PC-9 (cell line): ENCODE measurements around the gene NT5C2. TPM values are rescaled to one million over a fixed set of nuclear protein-coding genes. Genes with fewer than 3 reads are reported as not detected.
"Not testable (repeated sequence)": the region's sequence is repeated elsewhere in the genome, so short reads cannot be mapped to it uniquely, and the experiment has no call there.

Source experiments
- BruUV-seq: library from RNA; stranded (reverse); fragments of 400-500 nt; replicated peaks from 2 replicates; lab custom pipeline; 2021; lab: Mats Ljungman, UMichigan
- CTCF ChIA-PET: fragments of 300-600 bp; sonication (Branson Sonifier 250); formaldehyde crosslinking; loops from one replicate; lab custom pipeline; 2022; ENCODE audit warnings: antibody characterized with exemption; lab: Charles Lee
- POLR2A ChIA-PET: fragments of 300-600 bp; sonication (Branson Sonifier 250); formaldehyde crosslinking; loops from one replicate; lab custom pipeline; 2022; ENCODE audit warnings: antibody characterized with exemption; ENCODE audit not compliant: unreplicated experiment; lab: Charles Lee
- DNase-seq, 2 experiments: peaks; one replicate each; pipeline versions ENCODE4 v3.0.0 to v3.0.0-alpha.2; 2015 to 2022; ENCODE audit warnings: mixed read lengths in 1 of 2
- H2AFZ ChIP-seq: fragments of 200-600 bp; sonication (generic); 2 replicates; pipeline ENCODE4 v1.8.1; 2017; ENCODE audit warnings: antibody characterized with exemption
- H3F3A ChIP-seq: fragments of 200-600 bp; sonication (generic); 2 replicates; pipeline ENCODE4 v1.8.1; 2017; ENCODE audit warnings: antibody characterized with exemption, mild to moderate bottlenecking, low read depth; ENCODE audit not compliant: insufficient read depth
- H3K27ac ChIP-seq: fragments of 200-600 bp; sonication (generic); 2 replicates; pipeline ENCODE4 v1.6.1; 2016; ENCODE audit warnings: mixed run types
- H3K27me3 ChIP-seq: fragments of 200-600 bp; sonication (generic); 2 replicates; pipeline ENCODE4 v1.6.1; 2016; ENCODE audit warnings: low read depth, mixed run types; ENCODE audit not compliant: insufficient read depth
- H3K36me3 ChIP-seq: fragments of 200-600 bp; sonication (generic); 2 replicates; pipeline ENCODE4 v1.6.1; 2016; ENCODE audit warnings: low read depth, mixed run types
- H3K4me1 ChIP-seq: fragments of 200-600 bp; sonication (generic); replicated peaks from 2 replicates; pipeline ENCODE4 v1.6.1; 2016; ENCODE audit warnings: mixed run types; ENCODE audit not compliant: insufficient read depth
- H3K4me2 ChIP-seq: fragments of 200-600 bp; sonication (generic); 2 replicates; pipeline ENCODE4 v1.6.1; 2017; ENCODE audit warnings: mixed run types
- H3K4me3 ChIP-seq: fragments of 200-600 bp; sonication (generic); 2 replicates; pipeline ENCODE4 v1.6.1; 2016; ENCODE audit warnings: mixed run types
- H3K79me2 ChIP-seq: fragments of 200-600 bp; sonication (generic); 2 replicates; pipeline ENCODE4 v1.6.1; 2017; ENCODE audit warnings: low read depth, mixed run types
- H3K9me2 ChIP-seq: fragments of 200-600 bp; sonication (generic); 2 replicates; pipeline ENCODE4 v1.8.1; 2017; ENCODE audit warnings: mild to moderate bottlenecking; ENCODE audit not compliant: insufficient read depth
- H3K9me3 ChIP-seq: fragments of 200-600 bp; sonication (generic); 2 replicates; pipeline ENCODE4 v1.8.1; 2016; ENCODE audit warnings: low read depth; ENCODE audit not compliant: insufficient read depth
- H4K20me1 ChIP-seq: fragments of 200-600 bp; sonication (generic); 2 replicates; pipeline ENCODE4 v1.8.1; 2017; ENCODE audit not compliant: insufficient read depth
- CTCF ChIP-seq: fragments of 200-600 bp; sonication (generic); conservative IDR thresholded peaks from 2 replicates; pipeline ENCODE4 v1.6.1; 2017; ENCODE audit warnings: mixed run types, antibody characterized with exemption, mild to moderate bottlenecking, moderate library complexity
- EZH2 ChIP-seq: fragments of 200-600 bp; sonication (generic); IDR thresholded peaks from 2 replicates; pipeline ENCODE4 v1.8.0; 2017; ENCODE audit warnings: antibody characterized with exemption, low read depth
- intact Hi-C: fragments of 100-400 bp; cut with micrococcal nuclease; formaldehyde crosslinking; loops from one replicate; pipeline ENCODE4 v1.10.0; 2022; ENCODE audit not compliant: unreplicated experiment
- total RNA-seq: library from RNA; stranded (reverse); gene quantifications from 2 replicates; pipeline ENCODE4 v1.2.3, GENCODE V29; 2021

NT5C2 gene
- total RNA-seq, 1 experiment from 2014 or later: 67.9 TPM

- BruUV-seq: no TSS peak
- Histone ChIP-seq H3K36me3 (peaks cover 26% of the 10 kb centered on the region), H3K27ac (peak overlapping the region; percentile 84), H3K4me1 (peaks cover 62% of the 10 kb centered on the region), H3F3A (peaks cover 41% of the 10 kb centered on the region), H4K20me1 (no peaks in the 10 kb centered on the region), H3K27me3 (no peaks in the 10 kb centered on the region), H3K79me2 (peaks cover 55% of the 10 kb centered on the region), H3K9me2 (no peaks in the 10 kb centered on the region), H3K9me3 (no peaks in the 10 kb centered on the region), H3K4me3 (peak overlapping the region; percentile 32; the same call in 1 of the 2 replicates), H2AFZ (no peak overlapping the region), H3K4me2 (peak overlapping the region; percentile 63)
- TF ChIP-seq CTCF (no peak), EZH2 (no peak)
- ChIA-PET CTCF (interaction anchor here (1.0 kb wide), 1 partner anchor 70 kb away, joined by 3 read pairs; no protein-coding TSS in a partner anchor), POLR2A (interaction anchor here (0.6 to 0.7 kb wide), 4 partner anchors 17 to 74 kb away, joined by 3 to 9 read pairs (median 3); no protein-coding TSS in a partner anchor)
- intact Hi-C loops: loop anchor here (5.0 kb wide), 1 partner anchor 74 kb away; no protein-coding TSS in a partner anchor
- DNase-seq: peak in 1 of 2 experiments; percentile 88
Observed at GRCh38 chr10:103168438-103168837, 24.6 kb downstream of the NT5C2 start.

GRCh38 chr10:103167554-103167953, 25.5 kb downstream of the NT5C2 start:
- DNase-seq, H3K27me3 ChIP-seq, H2AFZ ChIP-seq, H3K4me3 ChIP-seq, H3K9me2 ChIP-seq, H4K20me1 ChIP-seq, H3K9me3 ChIP-seq, POLR2A ChIA-PET: not testable (repeated sequence)
- intact Hi-C loops: loop anchor here (5.0 kb wide), 1 partner anchor 75 kb away; no protein-coding TSS in a partner anchor
- Histone ChIP-seq H3K4me2 (peak overlapping the region; percentile 63; the same call in 1 of the 2 replicates), H3K79me2 (peaks cover 57% of the 10 kb centered on the region), H3K27ac (peak overlapping the region; percentile 32; the same call in 1 of the 2 replicates), H3K4me1 (peaks cover 59% of the 10 kb centered on the region), H3K36me3 (peaks cover 26% of the 10 kb centered on the region), H3F3A (peaks cover 40% of the 10 kb centered on the region)
- CTCF ChIA-PET: interaction anchor here (1.0 kb wide), 1 partner anchor 71 kb away, joined by 3 read pairs; no protein-coding TSS in a partner anchor
- TSS peak; percentile 62 for BruUV-seq

GRCh38 chr10:103166523-103166922, 26.5 kb downstream of the NT5C2 start:
- no peak overlapping the region for H3K27ac ChIP-seq
- ChIA-PET POLR2A (no interaction called here), CTCF (no interaction called here)
- peaks cover 59% of the 10 kb centered on the region for H3K79me2 ChIP-seq
- H3K9me3 ChIP-seq: no peaks in the 10 kb centered on the region
- H3F3A ChIP-seq: peaks cover 33% of the 10 kb centered on the region
- no peaks in the 10 kb centered on the region for H3K9me2 ChIP-seq
- no peak overlapping the region for H3K4me2 ChIP-seq
- no peak overlapping the region for H2AFZ ChIP-seq
- H3K27me3 ChIP-seq: no peaks in the 10 kb centered on the region
- H3K4me1 ChIP-seq: peaks cover 50% of the 10 kb centered on the region
- H3K4me3 ChIP-seq: no peak overlapping the region
- no peak for TF ChIP-seq CTCF
- TF ChIP-seq EZH2: no peak
- DNase-seq: no peak
- intact Hi-C loops: loop anchor here (5.0 kb wide), 1 partner anchor 76 kb away; no protein-coding TSS in a partner anchor
- peaks cover 30% of the 10 kb centered on the region for H3K36me3 ChIP-seq
- H4K20me1 ChIP-seq: no peaks in the 10 kb centered on the region
- BruUV-seq: no TSS peak

- peaks cover 59% of the 10 kb centered on the region for H3K79me2 ChIP-seq
- POLR2A ChIA-PET, H2AFZ ChIP-seq, intact Hi-C loops, H3K27ac ChIP-seq, DNase-seq, H4K20me1 ChIP-seq, CTCF ChIA-PET, H3K9me3 ChIP-seq, H3K4me3 ChIP-seq, BruUV-seq, H3K4me2 ChIP-seq, H3K27me3 ChIP-seq, H3K9me2 ChIP-seq: not testable (repeated sequence)
- H3K4me1 ChIP-seq: peaks cover 27% of the 10 kb centered on the region
- H3K36me3 ChIP-seq: peaks cover 23% of the 10 kb centered on the region; the same call in 1 of the 2 replicates
- peaks cover 36% of the 10 kb centered on the region for H3F3A ChIP-seq
Observed at GRCh38 chr10:103163766-103164403, 29.2 kb downstream of the NT5C2 start.
